Stomach (tissue), 9 donors: ENCODE results near the gene NAA20. TPM values are rescaled to one million over a fixed set of nuclear protein-coding genes. Genes with fewer than 3 reads are reported as not detected.

Experiments used
- DNase-seq, 2 donors: peaks; one replicate each; pipeline versions ENCODE4 v3.0.0 to v3.0.0-alpha.2; 2013 to 2019
- H3K27ac ChIP-seq, 5 donors: fragments of 200-600 bp in 4 of 5; sonication (generic) in 4 of 5; one replicate each; pipeline ENCODE4 v1.5.1; 2013 to 2019; ENCODE audit warnings: mild to moderate bottlenecking in 1 of 5, moderate library complexity in 1 of 5
- H3K27me3 ChIP-seq, 3 donors: fragments of 200-600 bp; sonication (generic); one replicate each; pipeline ENCODE4 v1.5.1; 2017 to 2019; ENCODE audit warnings: mixed run types in 1 of 3
- H3K36me3 ChIP-seq, 4 donors: fragments of 200-600 bp; sonication (generic); 1 replicate in 3 of 4; 2 replicates in 1 of 4; pipeline ENCODE4 v1.5.1; 2016 to 2019
- H3K4me1 ChIP-seq, 4 donors: fragments of 200-600 bp; sonication (generic); one replicate each; pipeline ENCODE4 v1.5.1; 2016 to 2019
- H3K4me3 ChIP-seq, 4 donors: fragments of 200-600 bp; sonication (generic) in 3 of 4; one replicate each; pipeline ENCODE4 v1.5.1; 2016 to 2019; ENCODE audit warnings: mild to moderate bottlenecking in 1 of 4
- H3K9me3 ChIP-seq, 4 donors: fragments of 200-600 bp; sonication (generic); one replicate each; pipeline ENCODE4 v1.5.1; 2016 to 2019
- CTCF ChIP-seq, 7 experiments: fragments of 450-650 bp in 4 of 7; fragments of 200-600 bp in 3 of 7; sonication (generic) in 3 of 7; IDR thresholded peaks; one replicate each; pipeline ENCODE4 v1.5.1; 2016 to 2019; ENCODE audit warnings: antibody characterized with exemption in 7 of 7, control low read depth in 2 of 7, mild to moderate bottlenecking in 1 of 7
- EP300 ChIP-seq: sonication (generic); formaldehyde crosslinking; IDR thresholded peaks from one replicate; pipeline ENCODE4 v1.6.1; 2017; ENCODE audit warnings: antibody characterized with exemption
- POLR2A ChIP-seq, 4 donors: fragments of 450-650 bp; IDR thresholded peaks; one replicate each; pipeline ENCODE4 v1.6.1; 2016; ENCODE audit warnings: antibody characterized with exemption in 4 of 4, control low read depth in 2 of 4, mild to moderate bottlenecking in 1 of 4, moderate library complexity in 1 of 4
- POLR2AphosphoS5 ChIP-seq, 3 donors: sonication (generic); formaldehyde crosslinking; IDR thresholded peaks; one replicate each; pipeline ENCODE4 v1.6.1; 2016; ENCODE audit warnings: antibody characterized with exemption in 3 of 3
- WGBS, 5 donors: extraction: QIAGEN DNeasy Blood & Tissue Kit in 3 of 5; methylation state at CpG; one replicate each; pipeline versions ENCODE4 v1.1.5 to v1.1.7; 2013 to 2018; 5-methylcytosine and 5-hydroxymethylcytosine counted together
- intact Hi-C: fragments of 100-400 bp; cut with DNase I; formaldehyde crosslinking; loops from one replicate; pipeline ENCODE4 v1.15.1; 2023; ENCODE audit warnings: low total_unique reads
- polyA plus RNA-seq, 3 donors: library from polyadenylated mRNA; stranded (reverse); fragments of 200-250 nt; gene quantifications; one replicate each; pipeline ENCODE4 v1.2.3, GENCODE V29; 2013
- total RNA-seq, 5 donors: library from RNA; depleted of rRNA; stranded (reverse); fragments of >200 nt; gene quantifications; one replicate each; pipeline versions ENCODE4 v1.1.0 to v1.2.3, GENCODE V29; 2014 to 2016
- donor health status: healthy with polysubstance abuse.
- donor health status: Bipolar disorder and iron deficiency.
- donor health status: healthy.

The NAA20 gene
- total and polyA plus RNA-seq, 8 donors: 7.1 to 114 (median 46.8) TPM; not detected in 1

GRCh38 chr20:20063941-20064702, 47.0 kb downstream of the NAA20 start:
- H3K4me1 ChIP-seq: no peaks in the 10 kb centered on the region
- no peaks in the 10 kb centered on the region for H3K9me3 ChIP-seq
- intact Hi-C loops: no loop called here
- H3K27me3 ChIP-seq: peaks cover 0 to 6% (median 0%) of the 10 kb centered on the region in 3 donors
- H3K27ac ChIP-seq: no peak overlapping the region
- H3K4me3 ChIP-seq: no peak overlapping the region
- no peak for DNase-seq
- H3K36me3 ChIP-seq: no peaks in the 10 kb centered on the region
- WGBS, 5 donors: 67 to 75% (median 73%) methylated on average over 12 of the region's 12 CpGs
- TF ChIP-seq POLR2A (IDR thresholded peaks at IDR 0.05) (no peak), POLR2AphosphoS5 (IDR thresholded peaks at IDR 0.05) (no peak), EP300 (no peak), CTCF (IDR thresholded peaks at IDR 0.05) (no peak)

GRCh38 chr20:20065361-20065760, 48.2 kb downstream of the NAA20 start:
- H3K4me1 ChIP-seq: no peaks in the 10 kb centered on the region
- H3K27ac ChIP-seq: no peak overlapping the region
- intact Hi-C loops: no loop called here
- no peak overlapping the region for H3K4me3 ChIP-seq
- 74 to 82% (median 81%) methylated on average over 1 of the region's 1 CpG for WGBS, 5 donors
- no peaks in the 10 kb centered on the region for H3K36me3 ChIP-seq
- no peak for DNase-seq
- peaks cover 0 to 6% (median 0%) of the 10 kb centered on the region in 3 donors for H3K27me3 ChIP-seq
- H3K9me3 ChIP-seq: no peaks in the 10 kb centered on the region
- TF ChIP-seq CTCF (IDR thresholded peaks at IDR 0.05) (no peak), EP300 (no peak), POLR2A (IDR thresholded peaks at IDR 0.05) (no peak), POLR2AphosphoS5 (IDR thresholded peaks at IDR 0.05) (no peak)

- Histone ChIP-seq H3K9me3 (no peaks in the 10 kb centered on the region), H3K36me3 (no peaks in the 10 kb centered on the region), H3K4me1 (no peaks in the 10 kb centered on the region), H3K4me3 (no peak overlapping the region), H3K27ac (no peak overlapping the region), H3K27me3 (peaks cover 0 to 15% (median 0%) of the 10 kb centered on the region in 3 donors)
- 54 to 68% (median 62%) methylated on average over 10 of the region's 10 CpGs for WGBS, 5 donors
- intact Hi-C loops: no loop called here
- TF ChIP-seq POLR2AphosphoS5 (IDR thresholded peaks at IDR 0.05) (no peak), CTCF (IDR thresholded peaks at IDR 0.05) (no peak), POLR2A (IDR thresholded peaks at IDR 0.05) (no peak), EP300 (no peak)
- no peak for DNase-seq
These were observed 53.9 kb downstream of the NAA20 start for GRCh38 chr20:20070871-20071726.

- Histone ChIP-seq H3K4me1 (peaks cover 0 to under 1% (median 0%) of the 10 kb centered on the region in 4 donors), H3K9me3 (no peaks in the 10 kb centered on the region), H3K4me3 (no peak overlapping the region), H3K27ac (no peak overlapping the region), H3K36me3 (no peaks in the 10 kb centered on the region), H3K27me3 (peaks cover 0 to 18% (median 0%) of the 10 kb centered on the region in 3 donors)
- DNase-seq: no peak
- whole genome bisulfite sequencing, 5 donors: 52 to 65% (median 58%) methylated on average over 15 of the region's 15 CpGs
- intact Hi-C loops: no loop called here
- TF ChIP-seq EP300: no peak
- TF ChIP-seq POLR2AphosphoS5 (IDR thresholded peaks at IDR 0.05): no peak
- TF ChIP-seq CTCF (IDR thresholded peaks at IDR 0.05): no peak
- TF ChIP-seq POLR2A (IDR thresholded peaks at IDR 0.05): no peak
These were observed 56.7 kb downstream of the NAA20 start for GRCh38 chr20:20073801-20074371.
